GM03348 (cell line): Measurements from ENCODE around the gene ADORA1.
A peak's percentile ranks its signal among the peaks of the same experiment; 100 is the strongest.

Experiments used
- DNase-seq: peaks from one replicate; pipeline ENCODE4 v3.0.0; 2012; ENCODE audit warnings: low spot score

ADORA1 gene

DNA sequence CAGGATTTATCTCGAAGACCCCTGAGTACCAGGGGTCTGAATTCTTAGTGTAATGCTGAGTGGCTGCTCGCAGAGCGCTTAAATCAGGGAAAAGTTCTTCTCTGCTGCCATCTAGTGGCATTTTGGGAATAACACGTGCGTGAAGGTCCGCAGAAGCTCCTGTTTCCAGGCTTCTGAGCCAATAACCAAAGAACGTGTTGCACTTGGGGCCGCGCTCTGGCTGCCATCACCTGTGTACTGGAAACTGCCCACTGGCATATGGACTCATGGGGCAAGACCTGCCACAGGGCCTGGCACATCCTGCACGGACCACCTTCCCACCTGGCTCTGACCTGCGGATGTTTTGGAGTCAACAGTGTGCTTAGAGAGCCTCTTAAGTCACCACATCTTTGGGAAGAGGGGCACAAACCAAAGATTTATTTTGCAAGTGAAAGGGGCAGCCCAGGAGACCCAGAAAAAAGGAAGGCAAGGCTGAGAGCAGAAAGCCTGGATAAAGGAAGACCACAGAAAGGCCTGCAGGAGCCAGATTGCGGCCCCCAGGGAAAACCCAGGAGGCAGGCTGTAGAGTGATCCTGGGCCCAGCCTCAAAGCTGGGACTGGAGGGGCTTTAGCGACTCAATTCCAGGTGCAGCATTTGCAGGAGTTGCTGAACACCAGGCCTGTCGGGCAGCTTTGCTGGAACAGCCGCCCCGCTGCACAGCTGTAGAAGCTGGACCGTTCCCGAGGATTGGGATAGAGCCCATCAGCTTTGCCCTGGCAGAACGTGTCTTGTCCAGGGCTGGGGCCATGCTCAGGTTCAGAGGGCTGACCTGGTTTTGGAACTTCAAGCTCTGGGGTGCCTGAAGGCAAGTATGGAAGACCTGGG is 89.0 kb downstream of the ADORA1 start:
- peak; percentile 80 for DNase-seq
